HCT116 (cell line): Measurements from ENCODE around the gene SLC25A41. TPM values are rescaled to one million over a fixed set of nuclear protein-coding genes. Genes with fewer than 3 reads are reported as not detected.

Experiments used
- ATAC-seq: fragments of 200-7000 bp; cut with Tn5 transposase; 2 replicates; pipeline ENCODE4 v1.9.1; 2020; ENCODE audit warnings: mild to moderate bottlenecking, moderate library complexity
- BruUV-seq: library from RNA; stranded (reverse); fragments of 400-500 nt; replicated peaks from 2 replicates; lab custom pipeline; 2021; lab: Mats Ljungman, UMichigan
- CTCF ChIA-PET: fragments of 300-600 bp; sonication (Branson Sonifier 250); formaldehyde crosslinking; loops from one replicate; lab custom pipeline; 2021; ENCODE audit warnings: antibody characterized with exemption; lab: Charles Lee
- POLR2A ChIA-PET: fragments of 300-600, 350-600 bp; sonication (Branson Sonifier 250); formaldehyde crosslinking; loops from one replicate; lab custom pipeline; 2021; ENCODE audit warnings: antibody characterized with exemption; lab: Charles Lee
- RAD21 ChIA-PET, 2 experiments: fragments of 300-600 bp; sonication (Branson Sonifier 250); formaldehyde crosslinking; loops; one replicate each; lab custom pipeline; 2023; ENCODE audit warnings: low total read pairs in 2 of 2; ENCODE audit not compliant: uncharacterized antibody in 2 of 2, unreplicated experiment in 2 of 2, low non-redundant PET in 1 of 2; lab: Charles Lee
- DNase-seq: peaks from one replicate; pipeline ENCODE4 v3.0.0-alpha.2; 2010; ENCODE audit warnings: low read depth, low spot score
- H2AFZ ChIP-seq: fragments of 200-600 bp; shearing (Covaris generic), sonication (generic); 2 replicates; pipeline ENCODE4 v1.6.1; 2017; ENCODE audit warnings: low read depth, mixed run types, mixed read lengths, antibody characterized with exemption, low read length; ENCODE audit not compliant: poor library complexity, severe bottlenecking
- H3K27ac ChIP-seq: 2 replicates; pipeline ENCODE4 v1.5.1; 2012; ENCODE audit warnings: low read depth, low read length
- H3K27me3 ChIP-seq: fragments of 200-600 bp; sonication (generic); 2 replicates; pipeline ENCODE4 v1.6.1; 2016; ENCODE audit warnings: mixed run types, low read length, mixed read lengths; ENCODE audit not compliant: insufficient read depth
- H3K36me3 ChIP-seq, 2 experiments: fragments of 200-500 bp in 1 of 2; fragments of 200-600 bp in 1 of 2; sonication (Bioruptor generic) in 1 of 2; sonication (generic) in 1 of 2; 2 replicates each; pipeline versions ENCODE4 v1.5.1 to v1.6.1; 2014 to 2016; ENCODE audit warnings: low read length in 2 of 2, inconsistent platforms in 1 of 2, mixed read lengths in 1 of 2, mixed run types in 1 of 2; ENCODE audit not compliant: insufficient read depth in 2 of 2, control insufficient read depth in 1 of 2
- H3K4me1 ChIP-seq, 2 experiments: fragments of 200-600 bp in 1 of 2; sonication (generic) in 1 of 2; 2 replicates each; pipeline versions ENCODE4 v1.5.1 to v1.6.1; 2012 to 2017; ENCODE audit warnings: low read length in 2 of 2, inconsistent platforms in 1 of 2, mild to moderate bottlenecking in 1 of 2, mixed read lengths in 1 of 2, mixed run types in 1 of 2, moderate library complexity in 1 of 2; ENCODE audit not compliant: insufficient read depth in 2 of 2, control insufficient read depth in 1 of 2
- H3K4me2 ChIP-seq: fragments of 200-600 bp; sonication (generic); 2 replicates; pipeline ENCODE4 v1.6.1; 2017; ENCODE audit warnings: mixed run types, low read length, mixed read lengths
- H3K4me3 ChIP-seq, 2 experiments: fragments of 200-600 bp in 1 of 2; sonication (generic) in 1 of 2; replicated peaks in 1 of 2; 2 replicates each; pipeline ENCODE4 v1.5.1; 2011 to 2016; ENCODE audit warnings: low read length in 2 of 2, control low read depth in 1 of 2, low read depth in 1 of 2, mild to moderate bottlenecking in 1 of 2, mixed read lengths in 1 of 2, mixed run types in 1 of 2
- H3K79me2 ChIP-seq: fragments of 200-600 bp; sonication (generic); 2 replicates; pipeline ENCODE4 v1.6.1; 2017; ENCODE audit warnings: mild to moderate bottlenecking, mixed run types, low read length, moderate library complexity, mixed read lengths; ENCODE audit not compliant: insufficient read depth
- H3K9ac ChIP-seq: fragments of 200-600 bp; sonication (generic); 2 replicates; pipeline ENCODE4 v1.6.1; 2016; ENCODE audit warnings: low read length, mixed read lengths
- H3K9me2 ChIP-seq: fragments of 200-600 bp; sonication (generic), shearing (Covaris generic); 2 replicates; pipeline ENCODE4 v1.6.1; 2017; ENCODE audit warnings: mixed run types, mild to moderate bottlenecking, moderate library complexity; ENCODE audit not compliant: insufficient read depth
- H3K9me3 ChIP-seq, 2 experiments: fragments of 200-500 bp in 1 of 2; fragments of 200-600 bp in 1 of 2; sonication (Bioruptor generic) in 1 of 2; sonication (generic) in 1 of 2; 2 replicates each; pipeline ENCODE4 v1.6.1; 2014 to 2017; ENCODE audit warnings: low read length in 2 of 2, mixed read lengths in 2 of 2, inconsistent platforms in 1 of 2, low read depth in 1 of 2, mild to moderate bottlenecking in 1 of 2, mixed run types in 1 of 2, moderate library complexity in 1 of 2; ENCODE audit not compliant: control insufficient read depth in 1 of 2, insufficient read depth in 1 of 2
- H4K20me1 ChIP-seq: fragments of 200-600 bp; sonication (generic), shearing (Covaris generic); 2 replicates; pipeline ENCODE4 v1.6.1; 2017; ENCODE audit warnings: mixed run types, mild to moderate bottlenecking, moderate library complexity; ENCODE audit not compliant: insufficient read depth
- CBX3 ChIP-seq: IDR thresholded peaks from 2 replicates; pipeline ENCODE4 v1.6.1; 2012; ENCODE audit warnings: low read depth
- EGR1 ChIP-seq: IDR thresholded peaks from 2 replicates; pipeline ENCODE4 v1.6.1; 2012; ENCODE audit warnings: low read depth
- ELF1 ChIP-seq: IDR thresholded peaks from 2 replicates; pipeline ENCODE4 v1.6.1; 2012; ENCODE audit warnings: low read depth, borderline replicate concordance
- EZH2 ChIP-seq: fragments of 200-600 bp; sonication (generic); IDR thresholded peaks from 2 replicates; pipeline ENCODE4 v1.6.1; 2017; ENCODE audit warnings: antibody characterized with exemption, mixed run types
- FOSL1 ChIP-seq: IDR thresholded peaks from 2 replicates; pipeline ENCODE4 v1.6.1; 2012; ENCODE audit warnings: low read depth
- POLR2A ChIP-seq: IDR thresholded peaks from 2 replicates; pipeline ENCODE4 v1.7.0; 2011; ENCODE audit warnings: borderline replicate concordance; ENCODE audit not compliant: insufficient read depth, insufficient read length; ENCODE audit errors: extremely low read depth
- POLR2AphosphoS5 ChIP-seq: IDR thresholded peaks from 2 replicates; pipeline ENCODE4 v1.6.1; 2011; ENCODE audit warnings: mild to moderate bottlenecking, low read depth, low read length, moderate library complexity
- RAD21 ChIP-seq: IDR thresholded peaks from 2 replicates; pipeline ENCODE4 v1.6.1; 2012; ENCODE audit warnings: low read depth, mild to moderate bottlenecking
- SIN3A ChIP-seq: IDR thresholded peaks from 2 replicates; pipeline ENCODE4 v1.6.1; 2012; ENCODE audit warnings: low read depth
- SP1 ChIP-seq: IDR thresholded peaks from 2 replicates; pipeline ENCODE4 v1.6.1; 2012; ENCODE audit warnings: low read depth
- SRF ChIP-seq: IDR thresholded peaks from 2 replicates; pipeline ENCODE4 v1.6.1; 2012; ENCODE audit warnings: low read depth
- TCF7L2 ChIP-seq: IDR thresholded peaks from 2 replicates; pipeline ENCODE4 v1.7.0; 2011; ENCODE audit warnings: borderline replicate concordance, inconsistent platforms; ENCODE audit not compliant: insufficient read depth, insufficient read length; ENCODE audit errors: extremely low read depth
- YY1 ChIP-seq: IDR thresholded peaks from 2 replicates; pipeline ENCODE4 v1.6.1; 2011; ENCODE audit warnings: low read length, low read depth, moderate library complexity, mild to moderate bottlenecking; ENCODE audit not compliant: insufficient replicate concordance; ENCODE audit errors: extremely low read depth
- ZNF274 ChIP-seq: fragments of 200-500 bp; sonication (Bioruptor generic); IDR thresholded peaks from 2 replicates; pipeline ENCODE4 v1.6.1; 2014; ENCODE audit warnings: mild to moderate bottlenecking, low read depth, low read length, inconsistent platforms
- intact Hi-C: fragments of 100-400 bp; cut with micrococcal nuclease; formaldehyde crosslinking; loops from 2 replicates; pipeline ENCODE4 v1.10.0; 2022
- total RNA-seq: library from RNA; stranded (reverse); gene quantifications from one replicate; pipeline ENCODE4 v1.2.1, GENCODE V29; 2021; ENCODE audit not compliant: unreplicated experiment
- TF ChIP-seq, protein P1 (sequence below): IDR thresholded peaks from 2 replicates; pipeline ENCODE4 v1.6.1; 2012
- TF ChIP-seq, protein P2 (sequence below): IDR thresholded peaks from 2 replicates; pipeline ENCODE4 v1.6.1; 2012
- TF ChIP-seq, protein P3 (sequence below): IDR thresholded peaks from 2 replicates; pipeline ENCODE4 v1.6.1; 2012; ENCODE audit warnings: low read depth
- TF ChIP-seq, protein P4 (sequence below): IDR thresholded peaks from 2 replicates; pipeline ENCODE4 v1.6.1; 2011; ENCODE audit warnings: mild to moderate bottlenecking, low read length, moderate library complexity; ENCODE audit not compliant: insufficient replicate concordance; ENCODE audit errors: extremely low read depth
- TF ChIP-seq, protein P5 (sequence below), 3 experiments: fragments of 200-600 bp in 1 of 3; sonication (generic) in 1 of 3; IDR thresholded peaks in 2 of 3; conservative IDR thresholded peaks in 1 of 3; 2 replicates each; pipeline ENCODE4 v1.5.1; 2012 to 2017; ENCODE audit warnings: low read depth in 2 of 3, low read length in 2 of 3, antibody characterized with exemption in 1 of 3, borderline replicate concordance in 1 of 3, control low read depth in 1 of 3, mild to moderate bottlenecking in 1 of 3, mixed read lengths in 1 of 3, mixed run types in 1 of 3, moderate library complexity in 1 of 3; ENCODE audit not compliant: insufficient read depth in 1 of 3

SLC25A41 gene
- total RNA-seq, 1 experiment from 2014 or later: 0.93 TPM

DNA sequence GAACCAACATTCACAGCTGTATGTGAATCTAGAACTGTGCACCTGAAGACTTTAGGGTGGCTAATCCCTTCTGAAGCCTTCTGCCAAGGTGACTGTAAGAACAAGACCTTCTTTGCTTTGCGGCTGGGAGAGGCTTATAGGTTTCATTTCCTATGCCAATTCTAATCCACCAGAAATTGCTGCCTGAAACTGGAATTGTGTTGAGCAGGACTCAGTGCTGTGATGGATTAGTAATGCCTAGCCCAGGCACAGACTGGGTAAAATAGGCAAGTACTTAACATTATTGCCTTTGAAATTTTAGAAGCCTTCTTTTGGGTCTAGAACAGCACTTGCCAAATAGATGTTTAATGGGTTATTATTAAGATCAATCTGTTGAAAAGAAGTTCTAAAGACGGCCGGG, 14.5 kb upstream of the SLC25A41 start:
- CTCF ChIA-PET: no interaction called here
- H3K79me2 ChIP-seq: no peaks in the 10 kb centered on the region
- ATAC-seq (no peak), DNase-seq (no peak)
- H3K9ac ChIP-seq: no peak overlapping the region
- no peaks in the 10 kb centered on the region for H3K9me2 ChIP-seq
- no peak overlapping the region for H3K4me2 ChIP-seq
- no peaks in the 10 kb centered on the region for H4K20me1 ChIP-seq
- no peak for TF ChIP-seq ZNF274
- no peak for TF ChIP-seq SP1
- TF ChIP-seq POLR2AphosphoS5: no peak
- TF ChIP-seq, protein P1, sequence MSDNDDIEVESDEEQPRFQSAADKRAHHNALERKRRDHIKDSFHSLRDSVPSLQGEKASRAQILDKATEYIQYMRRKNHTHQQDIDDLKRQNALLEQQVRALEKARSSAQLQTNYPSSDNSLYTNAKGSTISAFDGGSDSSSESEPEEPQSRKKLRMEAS: no peak
- no peak for TF ChIP-seq CBX3
- no peak for TF ChIP-seq EZH2
- TF ChIP-seq, protein P2, sequence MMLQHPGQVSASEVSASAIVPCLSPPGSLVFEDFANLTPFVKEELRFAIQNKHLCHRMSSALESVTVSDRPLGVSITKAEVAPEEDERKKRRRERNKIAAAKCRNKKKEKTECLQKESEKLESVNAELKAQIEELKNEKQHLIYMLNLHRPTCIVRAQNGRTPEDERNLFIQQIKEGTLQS: no peak
- TF ChIP-seq TCF7L2: no peak
- TF ChIP-seq, protein P3, sequence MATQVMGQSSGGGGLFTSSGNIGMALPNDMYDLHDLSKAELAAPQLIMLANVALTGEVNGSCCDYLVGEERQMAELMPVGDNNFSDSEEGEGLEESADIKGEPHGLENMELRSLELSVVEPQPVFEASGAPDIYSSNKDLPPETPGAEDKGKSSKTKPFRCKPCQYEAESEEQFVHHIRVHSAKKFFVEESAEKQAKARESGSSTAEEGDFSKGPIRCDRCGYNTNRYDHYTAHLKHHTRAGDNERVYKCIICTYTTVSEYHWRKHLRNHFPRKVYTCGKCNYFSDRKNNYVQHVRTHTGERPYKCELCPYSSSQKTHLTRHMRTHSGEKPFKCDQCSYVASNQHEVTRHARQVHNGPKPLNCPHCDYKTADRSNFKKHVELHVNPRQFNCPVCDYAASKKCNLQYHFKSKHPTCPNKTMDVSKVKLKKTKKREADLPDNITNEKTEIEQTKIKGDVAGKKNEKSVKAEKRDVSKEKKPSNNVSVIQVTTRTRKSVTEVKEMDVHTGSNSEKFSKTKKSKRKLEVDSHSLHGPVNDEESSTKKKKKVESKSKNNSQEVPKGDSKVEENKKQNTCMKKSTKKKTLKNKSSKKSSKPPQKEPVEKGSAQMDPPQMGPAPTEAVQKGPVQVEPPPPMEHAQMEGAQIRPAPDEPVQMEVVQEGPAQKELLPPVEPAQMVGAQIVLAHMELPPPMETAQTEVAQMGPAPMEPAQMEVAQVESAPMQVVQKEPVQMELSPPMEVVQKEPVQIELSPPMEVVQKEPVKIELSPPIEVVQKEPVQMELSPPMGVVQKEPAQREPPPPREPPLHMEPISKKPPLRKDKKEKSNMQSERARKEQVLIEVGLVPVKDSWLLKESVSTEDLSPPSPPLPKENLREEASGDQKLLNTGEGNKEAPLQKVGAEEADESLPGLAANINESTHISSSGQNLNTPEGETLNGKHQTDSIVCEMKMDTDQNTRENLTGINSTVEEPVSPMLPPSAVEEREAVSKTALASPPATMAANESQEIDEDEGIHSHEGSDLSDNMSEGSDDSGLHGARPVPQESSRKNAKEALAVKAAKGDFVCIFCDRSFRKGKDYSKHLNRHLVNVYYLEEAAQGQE: no peak
- TF ChIP-seq RAD21: no peak
- TF ChIP-seq SIN3A: no peak
- TF ChIP-seq FOSL1: no peak
- no peak for TF ChIP-seq EGR1
- TF ChIP-seq YY1: no peak
- TF ChIP-seq SRF: no peak
- TF ChIP-seq, protein P4, sequence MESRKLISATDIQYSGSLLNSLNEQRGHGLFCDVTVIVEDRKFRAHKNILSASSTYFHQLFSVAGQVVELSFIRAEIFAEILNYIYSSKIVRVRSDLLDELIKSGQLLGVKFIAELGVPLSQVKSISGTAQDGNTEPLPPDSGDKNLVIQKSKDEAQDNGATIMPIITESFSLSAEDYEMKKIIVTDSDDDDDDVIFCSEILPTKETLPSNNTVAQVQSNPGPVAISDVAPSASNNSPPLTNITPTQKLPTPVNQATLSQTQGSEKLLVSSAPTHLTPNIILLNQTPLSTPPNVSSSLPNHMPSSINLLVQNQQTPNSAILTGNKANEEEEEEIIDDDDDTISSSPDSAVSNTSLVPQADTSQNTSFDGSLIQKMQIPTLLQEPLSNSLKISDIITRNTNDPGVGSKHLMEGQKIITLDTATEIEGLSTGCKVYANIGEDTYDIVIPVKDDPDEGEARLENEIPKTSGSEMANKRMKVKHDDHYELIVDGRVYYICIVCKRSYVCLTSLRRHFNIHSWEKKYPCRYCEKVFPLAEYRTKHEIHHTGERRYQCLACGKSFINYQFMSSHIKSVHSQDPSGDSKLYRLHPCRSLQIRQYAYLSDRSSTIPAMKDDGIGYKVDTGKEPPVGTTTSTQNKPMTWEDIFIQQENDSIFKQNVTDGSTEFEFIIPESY: no peak
- TF ChIP-seq, protein P5, sequence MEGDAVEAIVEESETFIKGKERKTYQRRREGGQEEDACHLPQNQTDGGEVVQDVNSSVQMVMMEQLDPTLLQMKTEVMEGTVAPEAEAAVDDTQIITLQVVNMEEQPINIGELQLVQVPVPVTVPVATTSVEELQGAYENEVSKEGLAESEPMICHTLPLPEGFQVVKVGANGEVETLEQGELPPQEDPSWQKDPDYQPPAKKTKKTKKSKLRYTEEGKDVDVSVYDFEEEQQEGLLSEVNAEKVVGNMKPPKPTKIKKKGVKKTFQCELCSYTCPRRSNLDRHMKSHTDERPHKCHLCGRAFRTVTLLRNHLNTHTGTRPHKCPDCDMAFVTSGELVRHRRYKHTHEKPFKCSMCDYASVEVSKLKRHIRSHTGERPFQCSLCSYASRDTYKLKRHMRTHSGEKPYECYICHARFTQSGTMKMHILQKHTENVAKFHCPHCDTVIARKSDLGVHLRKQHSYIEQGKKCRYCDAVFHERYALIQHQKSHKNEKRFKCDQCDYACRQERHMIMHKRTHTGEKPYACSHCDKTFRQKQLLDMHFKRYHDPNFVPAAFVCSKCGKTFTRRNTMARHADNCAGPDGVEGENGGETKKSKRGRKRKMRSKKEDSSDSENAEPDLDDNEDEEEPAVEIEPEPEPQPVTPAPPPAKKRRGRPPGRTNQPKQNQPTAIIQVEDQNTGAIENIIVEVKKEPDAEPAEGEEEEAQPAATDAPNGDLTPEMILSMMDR (IDR thresholded peaks at IDR 0.05 in 2 of 3, conservative IDR thresholded peaks at IDR 0.05 in 1 of 3; ENCODE audit: borderline replicate concordance in 1 of 3, insufficient read depth in 1 of 3, low read depth in 2 of 3, low read length in 2 of 3): no peak
- no peak for TF ChIP-seq POLR2A
- TF ChIP-seq ELF1: no peak
- peaks cover 0 to 4% of the 10 kb centered on the region in 2 experiments; a peak in 1 of 4 replicates for H3K9me3 ChIP-seq
- no peak overlapping the region for H3K27ac ChIP-seq
- no peaks in the 10 kb centered on the region for H3K4me1 ChIP-seq
- intact Hi-C loops: no loop called here
- H3K4me3 ChIP-seq: no peak overlapping the region
- no TSS peak for BruUV-seq
- RAD21 ChIA-PET: no interaction called here
- no peak overlapping the region for H2AFZ ChIP-seq
- peaks cover 0 to 4% of the 10 kb centered on the region in 2 experiments; a peak in 2 of 4 replicates for H3K36me3 ChIP-seq
- no peaks in the 10 kb centered on the region for H3K27me3 ChIP-seq
- POLR2A ChIA-PET: no interaction called here
